ENCODE results near the gene PLCH2. TPM values are rescaled to one million over a fixed set of nuclear protein-coding genes. Genes with fewer than 3 reads are reported as not detected.
"Not testable (repeated sequence)": the region's sequence is repeated elsewhere in the genome, so short reads cannot be mapped to it uniquely, and the experiment has no call there.

The PLCH2 gene
- total RNA-seq, 1 donor from 2014 or later: 0.16 TPM

DNA sequence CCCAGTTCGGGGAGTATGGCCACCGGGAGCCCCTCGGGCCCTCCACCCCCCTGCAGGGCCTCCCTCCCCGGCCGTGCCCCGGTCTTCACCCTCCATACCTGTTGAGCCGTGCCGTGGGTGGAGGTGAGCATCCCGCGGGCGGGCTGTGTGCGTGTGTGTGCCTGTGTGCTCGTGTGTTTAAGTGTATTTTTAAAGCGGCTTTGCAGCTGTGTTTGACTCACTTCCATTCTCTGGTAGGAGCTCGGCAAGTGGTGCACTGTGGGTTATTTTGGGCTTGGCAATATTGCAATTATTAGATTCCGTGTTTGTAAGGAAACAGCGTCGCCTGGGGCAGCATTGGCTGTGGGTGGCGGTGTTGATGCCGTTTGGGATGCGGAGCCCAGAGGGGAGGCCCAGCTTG lies 20.3 kb upstream of the PLCH2 start:
- DNase-seq: no peak
- no peak overlapping the region for H3K4me3 ChIP-seq
- no peak overlapping the region for H3K27ac ChIP-seq (replicated peaks)
- intact Hi-C loops (cut with micrococcal nuclease): no loop called here
- peaks cover 85% of the 10 kb centered on the region for H3K27me3 ChIP-seq (ENCODE audit: low read depth)
- H3K4me1 ChIP-seq: peaks cover 12% of the 10 kb centered on the region
- no peaks in the 10 kb centered on the region for H3K36me3 ChIP-seq
- H3K9me3 ChIP-seq (replicated peaks): no peaks in the 10 kb centered on the region
- TF ChIP-seq, protein P1, sequence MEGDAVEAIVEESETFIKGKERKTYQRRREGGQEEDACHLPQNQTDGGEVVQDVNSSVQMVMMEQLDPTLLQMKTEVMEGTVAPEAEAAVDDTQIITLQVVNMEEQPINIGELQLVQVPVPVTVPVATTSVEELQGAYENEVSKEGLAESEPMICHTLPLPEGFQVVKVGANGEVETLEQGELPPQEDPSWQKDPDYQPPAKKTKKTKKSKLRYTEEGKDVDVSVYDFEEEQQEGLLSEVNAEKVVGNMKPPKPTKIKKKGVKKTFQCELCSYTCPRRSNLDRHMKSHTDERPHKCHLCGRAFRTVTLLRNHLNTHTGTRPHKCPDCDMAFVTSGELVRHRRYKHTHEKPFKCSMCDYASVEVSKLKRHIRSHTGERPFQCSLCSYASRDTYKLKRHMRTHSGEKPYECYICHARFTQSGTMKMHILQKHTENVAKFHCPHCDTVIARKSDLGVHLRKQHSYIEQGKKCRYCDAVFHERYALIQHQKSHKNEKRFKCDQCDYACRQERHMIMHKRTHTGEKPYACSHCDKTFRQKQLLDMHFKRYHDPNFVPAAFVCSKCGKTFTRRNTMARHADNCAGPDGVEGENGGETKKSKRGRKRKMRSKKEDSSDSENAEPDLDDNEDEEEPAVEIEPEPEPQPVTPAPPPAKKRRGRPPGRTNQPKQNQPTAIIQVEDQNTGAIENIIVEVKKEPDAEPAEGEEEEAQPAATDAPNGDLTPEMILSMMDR (IDR thresholded peaks at IDR 0.05; ENCODE audit: borderline replicate concordance): no peak

DNA sequence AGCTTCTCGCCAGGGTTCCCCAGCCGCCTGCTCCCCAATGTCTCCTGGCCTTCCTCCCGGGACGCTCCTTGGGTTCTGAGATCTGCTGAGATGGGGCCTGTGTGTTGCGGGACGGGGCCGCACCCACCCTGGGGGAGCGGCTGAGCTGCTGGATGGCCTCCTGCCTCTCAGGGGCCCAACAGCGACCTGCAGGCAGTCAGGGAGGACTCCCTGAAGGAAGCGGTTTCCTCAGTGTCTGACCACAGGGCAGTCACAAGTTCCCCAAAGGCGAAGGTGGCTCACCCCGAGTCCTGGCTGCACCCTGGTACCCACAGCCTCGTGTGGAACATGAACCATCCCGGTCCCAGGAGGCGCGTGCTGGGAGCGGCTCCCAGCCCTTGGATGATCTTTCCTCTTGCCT lies 18.6 kb upstream of the PLCH2 start:
- Histone ChIP-seq H3K27ac (replicated peaks) (no peak overlapping the region), H3K27me3 (ENCODE audit: low read depth) (peaks cover 81% of the 10 kb centered on the region), H3K4me3 (no peak overlapping the region), H3K4me1 (peaks cover 12% of the 10 kb centered on the region), H3K9me3 (replicated peaks) (no peaks in the 10 kb centered on the region), H3K36me3 (no peaks in the 10 kb centered on the region)
- DNase-seq: no peak
- TF ChIP-seq, protein P1 (IDR thresholded peaks at IDR 0.05; ENCODE audit: borderline replicate concordance): no peak
- intact Hi-C loops (cut with micrococcal nuclease): no loop called here

DNA sequence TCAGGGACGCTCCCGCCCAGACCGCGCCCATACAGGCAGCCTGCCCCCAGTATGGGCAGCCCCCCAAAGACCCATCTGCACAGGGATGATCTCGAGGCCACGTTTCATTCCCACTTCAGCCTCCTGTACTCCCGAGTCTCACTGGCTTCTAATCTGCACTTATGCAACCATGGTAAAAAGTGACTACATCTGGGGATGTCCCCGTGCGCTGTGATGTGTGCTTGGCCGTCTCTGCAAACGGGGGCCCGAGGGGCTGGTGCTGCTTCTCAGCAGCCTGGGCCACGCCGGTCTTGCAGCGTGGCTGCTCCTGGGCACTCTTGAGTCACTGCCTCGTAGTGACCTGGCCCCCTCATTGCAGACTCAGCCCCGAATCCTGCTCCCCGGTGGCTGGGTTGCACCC lies 17.4 kb upstream of the PLCH2 start:
- H3K27ac ChIP-seq (replicated peaks): no peak overlapping the region

DNA sequence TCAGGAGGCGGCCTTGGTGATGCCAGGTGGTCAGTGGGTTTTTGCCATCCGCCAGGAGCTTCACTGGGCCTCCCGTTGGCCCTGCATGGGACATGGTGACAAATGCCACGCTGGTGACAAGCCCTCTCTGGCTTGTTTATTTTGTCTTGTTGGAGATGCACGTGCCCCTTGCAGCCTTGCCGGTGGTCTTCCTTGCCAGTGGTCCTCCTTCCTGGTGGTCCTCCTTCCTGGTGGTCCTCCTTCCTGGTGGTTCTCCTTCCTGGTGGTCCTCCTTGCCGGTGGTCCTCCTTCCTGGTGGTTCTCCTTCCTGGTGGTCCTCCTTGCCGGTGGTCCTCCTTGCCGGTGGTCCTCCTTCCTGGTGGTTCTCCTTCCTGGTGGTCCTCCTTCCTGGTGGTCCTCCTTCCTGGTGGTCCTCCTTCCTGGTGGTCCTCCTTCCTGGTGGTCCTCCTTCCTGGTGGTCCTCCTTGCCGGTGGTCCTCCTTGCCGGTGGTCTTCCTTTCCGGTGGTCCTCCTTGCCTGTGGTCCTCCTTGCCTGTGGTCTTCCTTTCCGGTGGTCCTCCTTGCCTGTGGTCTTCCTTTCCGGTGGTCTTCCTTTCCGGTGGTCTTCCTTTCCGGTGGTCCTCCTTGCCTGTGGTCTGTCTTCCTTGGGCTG lies 16.9 kb upstream of the PLCH2 start:
- Histone ChIP-seq H3K4me1 (peaks cover 12% of the 10 kb centered on the region), H3K27me3 (ENCODE audit: low read depth) (peaks cover 81% of the 10 kb centered on the region)
- H3K9me3 ChIP-seq (replicated peaks); DNase-seq; H3K36me3 ChIP-seq; intact Hi-C loops (cut with micrococcal nuclease); H3K27ac ChIP-seq (replicated peaks); H3K4me3 ChIP-seq: not testable (repeated sequence)

More for the DNA sequence above, 17.4 kb upstream of the PLCH2 start:
- no peak for DNase-seq
- TF ChIP-seq, protein P1 (IDR thresholded peaks at IDR 0.05; ENCODE audit: borderline replicate concordance): no peak
- H3K27me3 ChIP-seq (ENCODE audit: low read depth): peaks cover 81% of the 10 kb centered on the region
- intact Hi-C loops (cut with micrococcal nuclease): no loop called here
- H3K4me1 ChIP-seq: peaks cover 12% of the 10 kb centered on the region
- H3K36me3 ChIP-seq: no peaks in the 10 kb centered on the region
- H3K4me3 ChIP-seq: no peak overlapping the region
- no peaks in the 10 kb centered on the region for H3K9me3 ChIP-seq (replicated peaks)

DNA sequence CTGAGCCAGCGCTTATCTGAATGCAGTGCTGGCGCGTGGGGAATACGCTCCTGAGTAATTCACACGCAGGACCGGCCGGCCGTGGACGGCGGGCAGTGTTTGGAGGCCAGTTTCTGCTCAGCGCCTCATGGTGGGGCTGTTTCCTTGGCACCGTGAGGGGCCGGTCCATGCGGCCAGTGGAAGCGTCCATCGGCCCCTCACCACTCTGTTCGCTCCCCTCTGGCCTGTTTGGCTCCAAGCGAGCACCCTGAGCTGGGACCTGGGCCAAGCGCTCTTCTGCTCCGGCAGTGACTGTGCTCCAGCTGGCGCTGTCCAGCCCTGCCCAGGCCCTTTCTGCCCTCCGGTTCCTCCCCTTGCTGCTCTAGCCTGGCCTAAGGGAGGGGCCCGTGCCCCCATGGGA lies 16.3 kb upstream of the PLCH2 start:
- no peaks in the 10 kb centered on the region for H3K9me3 ChIP-seq (replicated peaks)
- no peaks in the 10 kb centered on the region for H3K36me3 ChIP-seq
- no peak overlapping the region for H3K27ac ChIP-seq (replicated peaks)
- H3K27me3 ChIP-seq (ENCODE audit: low read depth): peaks cover 81% of the 10 kb centered on the region
- peaks cover 12% of the 10 kb centered on the region for H3K4me1 ChIP-seq
- DNase-seq: peak; percentile 45
- intact Hi-C loops (cut with micrococcal nuclease): no loop called here
- H3K4me3 ChIP-seq: no peak overlapping the region
- TF ChIP-seq, protein P1 (IDR thresholded peaks at IDR 0.05; ENCODE audit: borderline replicate concordance): peak; percentile 39

DNA sequence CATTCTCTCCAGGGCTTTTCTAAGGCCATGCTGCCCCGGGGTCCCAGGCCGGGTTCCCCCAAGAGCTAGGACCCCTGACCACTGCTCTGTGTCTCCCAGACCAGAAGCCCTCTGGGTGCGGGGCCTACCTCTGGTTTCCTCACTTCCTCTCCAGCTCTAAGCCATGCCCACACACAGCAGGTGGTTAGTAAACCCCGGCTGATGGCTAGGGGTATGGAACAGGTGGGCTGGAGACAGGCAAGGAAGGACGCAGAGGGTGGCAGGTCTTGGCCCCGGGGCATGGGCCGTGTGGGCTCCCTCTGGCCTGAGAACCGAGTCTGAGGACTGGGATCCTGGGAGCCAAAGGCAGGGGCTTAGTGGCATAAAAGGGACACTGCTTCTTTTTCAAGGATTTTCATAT lies 15.9 kb upstream of the PLCH2 start:
- TF ChIP-seq, protein P1 (IDR thresholded peaks at IDR 0.05; ENCODE audit: borderline replicate concordance): no peak
- intact Hi-C loops (cut with micrococcal nuclease): no loop called here
- Histone ChIP-seq H3K9me3 (replicated peaks) (no peaks in the 10 kb centered on the region), H3K27me3 (ENCODE audit: low read depth) (peaks cover 81% of the 10 kb centered on the region), H3K4me3 (no peak overlapping the region), H3K36me3 (no peaks in the 10 kb centered on the region), H3K4me1 (peaks cover 12% of the 10 kb centered on the region), H3K27ac (replicated peaks) (no peak overlapping the region)
- DNase-seq: no peak

All from left ventricle myocardium inferior (tissue), 1 donor.